HepG2 (cell line): ENCODE measurements around the gene CAMTA1.

Experiments
- ARHGAP35 ChIP-seq: sonication (generic); formaldehyde crosslinking; IDR thresholded peaks from 2 replicates; pipeline ENCODE4 v1.9.0; 2022; ENCODE audit warnings: mild to moderate bottlenecking, inconsistent platforms, moderate library complexity, missing genetic modification reagents, borderline replicate concordance
- PATZ1 ChIP-seq: sonication (generic); formaldehyde crosslinking; IDR thresholded peaks from 2 replicates; pipeline ENCODE4 v1.4.0; 2020; ENCODE audit warnings: missing genetic modification reagents

- TF ChIP-seq ARHGAP35, result no peak
- no peak for TF ChIP-seq PATZ1
Measured at GRCh38 chr1:7506454-7507284, 721.4 kb downstream of the CAMTA1 start.
